Ishikawa (cell line): ENCODE data around the gene MAP3K21.

ENCODE experiments used
- CEBPB ChIP-seq: IDR thresholded peaks from 2 replicates; pipeline ENCODE4 v1.6.1; 2012
- EP300 ChIP-seq: IDR thresholded peaks from 2 replicates; pipeline ENCODE4 v1.6.1; 2012; ENCODE audit warnings: borderline replicate concordance
- FOXM1 ChIP-seq: IDR thresholded peaks from 2 replicates; pipeline ENCODE4 v1.6.1; 2012; ENCODE audit warnings: low read depth, borderline replicate concordance
- NFIC ChIP-seq: IDR thresholded peaks from 2 replicates; pipeline ENCODE4 v1.6.1; 2012
- RAD21 ChIP-seq: IDR thresholded peaks from 2 replicates; pipeline ENCODE4 v1.6.1; 2012; ENCODE audit warnings: low read depth
- TAF1 ChIP-seq: IDR thresholded peaks from 2 replicates; pipeline ENCODE4 v1.6.1; 2012; ENCODE audit warnings: low read depth, mild to moderate bottlenecking
- TCF12 ChIP-seq: IDR thresholded peaks from 2 replicates; pipeline ENCODE4 v1.6.1; 2012; ENCODE audit warnings: low read depth
- YY1 ChIP-seq: IDR thresholded peaks from 2 replicates; pipeline ENCODE4 v1.6.1; 2012; ENCODE audit warnings: low read depth
- TF ChIP-seq, protein P1 (sequence below): IDR thresholded peaks from 2 replicates; pipeline ENCODE4 v1.6.1; 2012; ENCODE audit warnings: low read depth, mild to moderate bottlenecking
- TF ChIP-seq, protein P2 (sequence below): IDR thresholded peaks from 2 replicates; pipeline ENCODE4 v1.6.1; 2012

DNA sequence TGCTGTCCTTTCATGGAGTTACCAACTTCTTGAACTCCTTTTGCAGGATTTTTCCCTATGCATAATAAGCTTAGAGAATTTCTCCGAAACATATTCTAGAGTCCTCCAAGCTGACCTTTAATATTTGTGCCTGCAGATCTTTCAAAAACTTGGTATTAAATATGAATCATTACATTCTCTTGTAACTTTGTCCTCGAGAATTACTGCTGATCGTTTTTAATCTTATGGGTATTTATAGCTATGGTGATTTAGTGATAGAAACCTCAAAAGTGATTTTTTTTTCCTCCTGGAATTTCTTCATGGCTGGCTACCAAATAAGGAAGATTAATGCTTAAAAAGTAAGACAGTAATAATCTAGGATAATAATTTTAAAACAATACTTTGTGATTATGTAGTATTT, 39.1 kb downstream of the MAP3K21 start:
- TF ChIP-seq RAD21: no peak
- TF ChIP-seq, protein P1, sequence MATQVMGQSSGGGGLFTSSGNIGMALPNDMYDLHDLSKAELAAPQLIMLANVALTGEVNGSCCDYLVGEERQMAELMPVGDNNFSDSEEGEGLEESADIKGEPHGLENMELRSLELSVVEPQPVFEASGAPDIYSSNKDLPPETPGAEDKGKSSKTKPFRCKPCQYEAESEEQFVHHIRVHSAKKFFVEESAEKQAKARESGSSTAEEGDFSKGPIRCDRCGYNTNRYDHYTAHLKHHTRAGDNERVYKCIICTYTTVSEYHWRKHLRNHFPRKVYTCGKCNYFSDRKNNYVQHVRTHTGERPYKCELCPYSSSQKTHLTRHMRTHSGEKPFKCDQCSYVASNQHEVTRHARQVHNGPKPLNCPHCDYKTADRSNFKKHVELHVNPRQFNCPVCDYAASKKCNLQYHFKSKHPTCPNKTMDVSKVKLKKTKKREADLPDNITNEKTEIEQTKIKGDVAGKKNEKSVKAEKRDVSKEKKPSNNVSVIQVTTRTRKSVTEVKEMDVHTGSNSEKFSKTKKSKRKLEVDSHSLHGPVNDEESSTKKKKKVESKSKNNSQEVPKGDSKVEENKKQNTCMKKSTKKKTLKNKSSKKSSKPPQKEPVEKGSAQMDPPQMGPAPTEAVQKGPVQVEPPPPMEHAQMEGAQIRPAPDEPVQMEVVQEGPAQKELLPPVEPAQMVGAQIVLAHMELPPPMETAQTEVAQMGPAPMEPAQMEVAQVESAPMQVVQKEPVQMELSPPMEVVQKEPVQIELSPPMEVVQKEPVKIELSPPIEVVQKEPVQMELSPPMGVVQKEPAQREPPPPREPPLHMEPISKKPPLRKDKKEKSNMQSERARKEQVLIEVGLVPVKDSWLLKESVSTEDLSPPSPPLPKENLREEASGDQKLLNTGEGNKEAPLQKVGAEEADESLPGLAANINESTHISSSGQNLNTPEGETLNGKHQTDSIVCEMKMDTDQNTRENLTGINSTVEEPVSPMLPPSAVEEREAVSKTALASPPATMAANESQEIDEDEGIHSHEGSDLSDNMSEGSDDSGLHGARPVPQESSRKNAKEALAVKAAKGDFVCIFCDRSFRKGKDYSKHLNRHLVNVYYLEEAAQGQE: no peak
- TF ChIP-seq EP300: no peak
- no peak for TF ChIP-seq TCF12
- TF ChIP-seq TAF1: no peak
- no peak for TF ChIP-seq CEBPB
- no peak for TF ChIP-seq YY1
- no peak for TF ChIP-seq FOXM1
- TF ChIP-seq NFIC: no peak
- TF ChIP-seq, protein P2, sequence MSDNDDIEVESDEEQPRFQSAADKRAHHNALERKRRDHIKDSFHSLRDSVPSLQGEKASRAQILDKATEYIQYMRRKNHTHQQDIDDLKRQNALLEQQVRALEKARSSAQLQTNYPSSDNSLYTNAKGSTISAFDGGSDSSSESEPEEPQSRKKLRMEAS: no peak
